Measurements from ENCODE around the gene NHSL2.
"Not testable (repeated sequence)": the region's sequence is repeated elsewhere in the genome, so short reads cannot be mapped to it uniquely, and the experiment has no call there.

Gene NHSL2

DNA sequence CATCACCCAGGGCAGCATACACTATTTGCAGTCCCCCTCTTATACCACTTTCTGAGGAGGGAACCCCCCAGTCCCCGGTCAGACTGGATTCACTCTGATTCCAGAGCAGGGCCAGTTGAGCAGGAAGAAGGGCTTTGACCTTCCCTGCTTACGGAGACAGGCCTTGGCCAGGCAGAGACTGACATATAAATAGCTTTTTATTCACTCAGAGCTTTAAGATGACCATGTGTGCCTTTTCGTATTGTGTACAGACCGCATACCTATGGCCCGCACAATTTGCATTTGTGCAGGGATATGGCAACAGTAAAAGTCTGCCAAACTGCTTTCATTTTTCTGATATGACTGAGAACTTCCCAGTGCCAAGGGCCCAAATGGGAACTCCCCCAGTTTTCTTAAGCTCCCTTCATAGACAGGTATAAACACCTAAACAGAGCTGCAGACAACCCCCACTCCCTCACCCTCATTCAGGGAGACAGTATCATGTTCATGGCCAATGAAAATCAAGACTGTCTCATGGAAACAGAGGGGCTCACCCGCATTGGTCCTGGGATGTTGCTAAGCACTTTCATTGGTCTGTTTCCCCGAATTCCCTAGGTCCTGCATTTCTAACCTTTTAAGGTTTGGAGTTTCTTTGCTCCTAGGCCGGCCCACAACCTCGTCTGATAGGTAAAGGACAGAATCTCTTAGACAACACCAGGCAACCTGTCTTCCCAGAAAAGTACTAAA lies 135.1 kb downstream of the NHSL2 start:
- no peak for DNase-seq

GRCh38 chrX:72046447-72046846 lies 135.8 kb downstream of the NHSL2 start:
- no peak for DNase-seq

GRCh38 chrX:72048510-72049455 lies 138.1 kb downstream of the NHSL2 start:
- no peak for DNase-seq

DNA sequence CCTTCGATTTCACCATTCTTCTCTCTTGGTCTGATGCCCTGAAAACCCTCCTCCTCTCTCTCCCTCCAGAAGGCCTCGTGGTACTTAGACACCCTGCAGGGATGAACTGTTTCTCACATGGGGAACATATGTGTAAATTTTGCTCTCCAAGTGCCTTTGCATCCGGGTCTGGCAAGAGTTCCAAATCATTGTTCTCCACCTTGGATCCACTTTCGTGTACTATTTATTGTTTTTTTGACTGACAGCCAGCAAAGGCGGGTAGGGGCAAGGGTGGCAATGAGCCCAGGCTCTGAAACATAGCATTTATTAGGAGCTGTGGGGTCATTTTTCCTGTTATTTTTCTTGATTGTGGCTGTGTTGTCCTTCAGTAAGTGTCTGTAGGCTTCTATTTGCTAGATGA lies 139.4 kb downstream of the NHSL2 start:
- no peak for DNase-seq

DNA sequence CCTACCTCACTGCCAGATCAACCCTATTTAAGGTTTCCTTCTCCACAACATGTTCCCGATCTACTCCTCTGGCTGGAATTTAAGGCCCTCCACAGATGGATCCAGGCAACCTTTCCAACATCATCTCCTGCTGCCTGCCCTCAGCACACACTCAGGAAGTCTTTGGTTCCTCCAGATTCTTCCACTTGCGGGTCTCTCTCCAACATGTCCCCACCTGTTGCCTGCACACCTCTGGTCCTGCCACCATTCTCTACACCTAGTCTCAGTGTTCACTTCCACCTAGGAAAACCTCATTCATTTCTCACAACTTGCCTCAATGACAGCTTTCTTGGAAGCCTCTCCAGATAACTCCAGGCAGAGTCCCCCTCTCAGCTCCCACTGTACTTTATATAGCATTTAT lies 140.9 kb downstream of the NHSL2 start:
- no peak for DNase-seq

GRCh38 chrX:72052415-72053090 lies 141.9 kb downstream of the NHSL2 start:
- no peak for DNase-seq

GRCh38 chrX:72053508-72053907 lies 142.9 kb downstream of the NHSL2 start:
- DNase-seq = no peak

DNA sequence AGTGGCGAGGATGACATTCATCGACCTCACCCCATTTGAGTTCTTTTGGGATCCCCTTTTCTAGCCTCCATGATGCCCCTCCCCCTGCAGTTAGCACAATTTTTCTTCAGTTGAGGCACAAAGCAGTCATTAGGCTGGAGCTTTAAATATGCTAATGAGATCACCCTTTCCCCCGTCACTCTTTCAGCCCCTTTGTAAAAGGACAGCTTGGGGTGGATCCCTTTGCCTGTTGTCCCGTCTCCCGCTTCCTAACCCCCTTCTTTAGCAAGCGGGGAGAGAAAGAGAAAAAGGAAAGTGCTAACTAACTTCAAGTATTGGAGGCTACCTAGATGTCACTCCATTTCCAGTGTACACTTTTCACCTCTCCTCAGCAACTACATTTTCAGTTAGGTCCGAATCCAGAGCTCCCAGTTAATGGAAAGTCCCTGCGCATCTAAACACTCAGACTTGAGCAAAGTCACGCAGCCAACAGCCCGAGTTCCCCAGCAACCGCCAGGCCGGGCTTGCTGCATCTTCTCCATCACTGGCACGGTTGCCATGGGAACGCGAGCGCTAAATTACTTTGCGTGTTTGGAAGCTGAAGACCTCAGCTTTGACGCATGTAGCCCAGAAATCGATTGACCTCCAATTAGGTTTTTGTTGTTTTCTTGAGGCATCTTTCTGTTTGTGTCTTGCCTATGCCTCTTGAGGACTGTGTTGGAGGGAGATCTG lies 144.3 kb downstream of the NHSL2 start:
- DNase-seq = no peak

- no peak for DNase-seq
These were observed 146.7 kb downstream of the NHSL2 start for GRCh38 chrX:72057331-72057730.

GRCh38 chrX:72057849-72058248 lies 147.2 kb downstream of the NHSL2 start:
- DNase-seq = no peak

- DNase-seq = not testable (repeated sequence)
These were observed 147.7 kb downstream of the NHSL2 start for GRCh38 chrX:72058346-72058745.

DNA sequence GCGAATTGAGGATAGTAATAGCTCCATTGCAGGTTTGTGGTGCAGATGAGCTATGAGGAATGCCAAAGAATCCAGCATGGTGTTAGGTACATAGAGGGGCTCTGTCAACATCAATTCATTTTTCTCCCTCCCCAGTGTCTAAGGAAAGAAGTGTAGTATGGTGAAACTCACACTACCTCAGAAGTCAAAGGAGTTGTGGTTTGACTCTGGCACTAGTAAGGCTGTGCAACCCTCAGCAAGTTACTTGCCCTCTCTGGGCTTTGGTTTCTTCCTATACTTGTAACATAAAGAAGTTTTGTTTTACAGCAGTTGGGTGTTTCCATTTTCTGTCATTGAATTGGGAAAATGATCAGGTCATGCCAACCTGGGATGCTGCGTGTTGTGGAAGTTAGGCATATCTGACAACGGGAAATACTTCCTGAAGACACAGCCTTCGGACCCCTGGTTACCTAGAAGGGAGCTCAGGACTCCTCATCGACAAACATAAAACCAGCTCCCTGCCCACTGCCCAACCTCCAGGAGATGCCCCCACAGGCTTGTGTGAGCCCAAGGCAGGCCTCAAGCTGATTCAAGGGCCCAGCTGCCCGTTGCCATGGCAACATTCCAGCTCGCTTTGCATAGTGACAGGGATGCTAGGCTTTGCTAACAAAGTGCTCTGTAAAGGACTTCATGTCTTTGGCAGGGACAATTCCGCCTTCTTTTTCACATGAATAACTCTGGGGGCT lies 149.7 kb downstream of the NHSL2 start:
- no peak for DNase-seq

DNA sequence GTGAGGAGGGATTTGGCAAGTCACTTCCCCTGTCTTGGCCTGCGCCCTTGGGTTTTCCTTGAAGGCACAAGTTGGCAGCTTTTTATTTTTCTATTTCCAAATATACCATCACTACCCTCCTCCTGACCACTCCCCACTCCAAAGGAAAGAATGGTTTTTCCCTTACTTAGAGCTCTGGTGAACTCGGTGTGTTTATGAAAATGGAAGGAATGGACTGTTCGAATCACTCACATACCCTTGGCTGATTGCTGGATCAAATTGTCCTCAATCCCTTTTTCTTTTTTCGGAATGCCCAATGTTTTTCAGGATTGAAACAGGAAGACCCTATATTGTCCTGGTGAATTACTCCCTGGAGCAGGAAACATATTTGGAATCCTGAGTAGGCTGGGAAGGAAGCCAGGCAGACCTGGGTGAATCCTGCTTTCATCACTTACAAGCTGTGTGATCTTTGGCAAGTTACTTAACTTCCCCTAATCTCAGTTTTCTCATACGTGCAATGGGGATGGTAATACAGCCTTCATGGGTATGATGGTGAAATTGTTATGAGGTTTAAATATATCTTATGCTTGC lies 150.4 kb downstream of the NHSL2 start:
- no peak for DNase-seq

DNA sequence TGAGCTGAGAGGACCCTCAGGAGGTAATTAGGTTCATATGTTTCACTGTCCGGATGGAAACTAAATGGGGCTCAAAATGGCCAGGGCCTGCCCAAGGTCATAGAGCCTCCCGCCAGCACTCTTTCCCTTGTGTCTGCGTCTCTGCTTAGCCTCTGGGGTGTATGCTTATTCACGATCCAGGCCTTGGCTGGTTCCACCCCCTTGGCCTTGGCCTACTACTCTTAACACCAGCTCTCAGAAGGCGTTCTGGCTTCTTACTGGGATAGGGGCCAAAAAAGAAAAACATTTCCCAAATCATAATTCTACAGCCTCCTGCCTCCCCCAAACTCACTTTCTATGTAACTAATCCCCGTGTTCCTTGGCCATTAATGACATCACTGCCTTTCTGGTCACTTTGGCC lies 152.3 kb downstream of the NHSL2 start:
- DNase-seq = no peak

- DNase-seq = no peak
These were observed 158.9 kb downstream of the NHSL2 start for GRCh38 chrX:72069350-72070160.

DNA sequence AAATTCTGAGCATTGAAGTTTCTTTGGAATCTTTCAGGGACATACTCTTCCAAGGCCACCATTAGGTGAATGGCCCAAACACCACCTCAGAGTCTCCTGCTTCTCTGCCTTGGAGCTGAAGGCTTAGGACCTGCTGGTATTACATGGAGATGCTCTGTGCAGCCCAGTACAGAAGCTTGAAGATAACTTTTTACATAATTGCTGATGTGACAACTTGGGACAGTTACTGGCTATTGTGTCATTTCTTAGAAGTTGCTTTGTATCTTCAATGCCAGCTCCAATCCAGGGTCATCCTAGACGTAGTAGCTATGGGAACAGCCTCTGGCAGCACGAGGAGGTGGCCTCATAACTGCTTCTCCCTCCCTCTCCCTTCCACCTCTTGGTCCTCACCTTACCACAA lies 160.6 kb downstream of the NHSL2 start:
- DNase-seq = no peak

GRCh38 chrX:72073633-72074032 lies 163.0 kb downstream of the NHSL2 start:
- no peak for DNase-seq

DNA sequence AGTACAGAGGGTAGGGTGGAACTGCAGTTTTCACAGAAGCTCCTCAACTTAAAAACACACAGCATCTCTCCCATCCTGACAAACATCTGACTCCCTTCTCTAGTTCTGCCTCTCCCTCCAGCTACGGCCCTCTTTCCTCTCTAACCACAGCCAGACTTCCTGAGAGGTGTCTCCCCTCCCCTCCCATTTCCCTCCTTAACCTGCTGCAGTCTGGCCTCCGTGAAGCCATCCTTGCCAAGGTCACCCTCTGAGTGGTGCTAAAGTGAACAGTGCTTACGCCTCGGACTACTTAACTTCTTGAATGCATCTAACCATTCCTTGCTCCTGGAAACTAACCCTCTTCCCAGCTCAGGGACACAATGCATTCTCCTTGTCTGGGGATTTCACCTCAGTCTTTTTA lies 167.8 kb downstream of the NHSL2 start:
- no peak for DNase-seq

- DNase-seq = no peak
These were observed 169.0 kb downstream of the NHSL2 start for GRCh38 chrX:72079607-72080006.

DNA sequence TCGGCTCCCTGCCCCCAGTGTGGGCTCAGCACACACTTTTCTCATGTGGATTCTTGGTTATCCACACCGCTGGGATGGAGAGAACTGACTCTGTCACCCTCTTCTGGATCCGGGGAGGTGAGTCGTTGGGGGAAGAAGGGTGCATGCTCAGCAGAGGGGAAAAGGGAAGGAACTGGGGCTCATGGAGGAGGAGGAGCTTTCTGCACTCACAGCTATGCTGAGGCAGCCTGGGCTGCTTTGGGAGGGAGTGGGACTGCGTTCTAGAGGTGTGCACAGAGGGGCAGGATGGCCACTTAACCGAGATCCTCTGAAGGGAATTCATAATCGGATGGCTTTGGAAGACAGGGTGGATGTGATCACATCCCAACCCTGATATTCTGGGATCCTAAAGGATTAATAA lies 169.5 kb downstream of the NHSL2 start:
- DNase-seq = no peak

DNA sequence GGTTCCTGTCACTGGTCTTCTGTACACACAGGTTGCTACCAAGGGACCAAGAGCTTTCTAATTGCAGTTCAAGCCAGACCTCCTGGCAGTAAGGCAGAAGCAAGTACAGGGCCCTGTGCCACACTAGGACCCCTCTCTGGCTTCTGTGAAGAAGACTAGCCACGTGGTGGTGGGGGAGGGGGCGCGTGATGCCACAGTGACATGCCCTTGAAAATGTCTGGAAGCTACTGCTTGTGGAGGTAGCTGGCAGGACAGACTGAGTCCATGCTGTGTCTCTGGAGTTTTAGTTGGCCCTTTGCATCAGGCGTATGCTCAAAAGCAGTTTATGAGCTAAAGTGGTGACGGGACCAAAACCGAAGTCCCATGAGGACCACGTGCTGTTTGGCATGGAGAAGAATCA lies 170.2 kb downstream of the NHSL2 start:
- DNase-seq = no peak

Measured in activated CD4-positive, alpha-beta T cell treated with anti-CD3 and anti-CD28 coated beads, Interleukin-10, Interleukin-2, amounts not matched to agents 100 ng/mL and 50 ng/mL, durations not matched to agents 16 hours and 8 hours (primary cell).